Measurements from ENCODE around the gene NANS.

DNA sequence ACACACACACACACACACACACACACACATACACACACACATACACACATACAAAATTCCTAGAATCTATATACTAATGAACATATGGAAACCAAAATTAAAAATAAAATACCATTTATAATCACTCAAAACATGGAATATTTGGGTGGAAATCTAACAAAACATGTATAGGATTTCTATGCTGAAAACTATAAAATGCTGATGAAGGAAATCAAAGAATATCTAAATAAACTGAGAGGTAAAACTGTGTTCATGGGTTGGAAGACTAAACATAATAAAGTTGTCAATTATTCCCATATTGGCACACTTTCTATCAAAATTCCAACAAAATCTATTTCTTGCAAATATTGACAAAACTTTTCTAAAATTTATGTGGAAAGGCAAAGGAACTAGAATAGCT lies 25.4 kb upstream of the NANS start:
- TF ChIP-seq ZFP3 (CRISPR knock-in tag; IDR thresholded peaks at IDR 0.05) = no peak
- TF ChIP-seq CSDC2 (CRISPR knock-in tag; IDR thresholded peaks at IDR 0.05) = no peak
- TF ChIP-seq PATZ1 (CRISPR knock-in tag; IDR thresholded peaks at IDR 0.05; ENCODE audit: borderline replicate concordance) = no peak
- TF ChIP-seq GLIS3 (CRISPR knock-in tag; IDR thresholded peaks at IDR 0.05) = no peak
